ENCODE measurements around the gene CLEC10A.

DNA sequence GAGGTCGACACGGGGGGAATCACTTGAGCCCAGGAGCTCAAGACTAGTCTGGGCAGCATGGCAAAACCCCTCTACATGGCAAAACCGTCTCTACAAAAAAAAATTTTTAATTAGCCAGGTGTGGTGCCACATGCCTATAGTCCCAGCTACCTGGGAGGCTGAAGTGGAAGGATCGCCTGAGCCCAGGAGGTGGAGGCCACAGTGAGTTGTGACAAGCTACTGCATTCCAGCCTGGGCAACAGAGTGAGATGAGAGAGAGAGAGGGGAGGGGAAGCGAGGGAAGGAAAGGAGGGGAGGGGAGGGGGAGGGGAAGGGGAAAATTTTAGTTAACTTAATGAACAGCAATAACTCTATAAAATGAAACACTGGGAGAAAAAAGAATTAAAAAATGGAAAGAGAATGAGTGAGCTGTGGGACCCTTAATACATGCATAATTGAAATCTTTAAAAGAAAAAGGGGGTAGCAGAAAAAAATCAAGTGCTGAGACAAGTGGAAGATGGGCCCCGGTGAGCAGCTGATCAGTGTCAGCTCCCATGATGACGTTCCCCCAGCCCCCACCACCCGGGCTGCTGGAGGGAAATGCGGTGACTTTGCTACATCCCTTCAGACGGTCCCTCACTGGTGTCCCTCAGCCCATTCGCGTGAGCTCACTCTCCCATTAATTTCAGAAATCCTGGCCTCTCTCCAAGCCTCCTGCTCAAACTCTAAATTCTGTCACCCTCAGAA lies 31.9 kb upstream of the CLEC10A start:
- TF ChIP-seq POLR2A (IDR thresholded peaks at IDR 0.05) (no peak), POLR2AphosphoS5 (IDR thresholded peaks at IDR 0.05) (no peak)
- TF ChIP-seq, protein P1, sequence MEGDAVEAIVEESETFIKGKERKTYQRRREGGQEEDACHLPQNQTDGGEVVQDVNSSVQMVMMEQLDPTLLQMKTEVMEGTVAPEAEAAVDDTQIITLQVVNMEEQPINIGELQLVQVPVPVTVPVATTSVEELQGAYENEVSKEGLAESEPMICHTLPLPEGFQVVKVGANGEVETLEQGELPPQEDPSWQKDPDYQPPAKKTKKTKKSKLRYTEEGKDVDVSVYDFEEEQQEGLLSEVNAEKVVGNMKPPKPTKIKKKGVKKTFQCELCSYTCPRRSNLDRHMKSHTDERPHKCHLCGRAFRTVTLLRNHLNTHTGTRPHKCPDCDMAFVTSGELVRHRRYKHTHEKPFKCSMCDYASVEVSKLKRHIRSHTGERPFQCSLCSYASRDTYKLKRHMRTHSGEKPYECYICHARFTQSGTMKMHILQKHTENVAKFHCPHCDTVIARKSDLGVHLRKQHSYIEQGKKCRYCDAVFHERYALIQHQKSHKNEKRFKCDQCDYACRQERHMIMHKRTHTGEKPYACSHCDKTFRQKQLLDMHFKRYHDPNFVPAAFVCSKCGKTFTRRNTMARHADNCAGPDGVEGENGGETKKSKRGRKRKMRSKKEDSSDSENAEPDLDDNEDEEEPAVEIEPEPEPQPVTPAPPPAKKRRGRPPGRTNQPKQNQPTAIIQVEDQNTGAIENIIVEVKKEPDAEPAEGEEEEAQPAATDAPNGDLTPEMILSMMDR (IDR thresholded peaks at IDR 0.05): no peak
